CD4-positive, alpha-beta memory T cell (primary cell): ENCODE measurements around the gene PHF21B. TPM values are rescaled to one million over a fixed set of nuclear protein-coding genes. Genes with fewer than 3 reads are reported as not detected.

Source experiments
- CTCF ChIA-PET: fragments of 350-600 bp; sonication (Branson Sonifier 250); formaldehyde crosslinking; loops from one replicate; lab custom pipeline; 2021; ENCODE audit warnings: inconsistent platforms; ENCODE audit not compliant: partially characterized antibody; lab: Charles Lee
- POLR2A ChIA-PET: fragments of 350-600 bp; sonication (Branson Sonifier 250); formaldehyde crosslinking; loops from one replicate; lab custom pipeline; 2021; ENCODE audit not compliant: partially characterized antibody; lab: Charles Lee
- DNase-seq, 5 donors: peaks; one replicate each; pipeline versions ENCODE4 v3.0.0 to v3.0.0-alpha.2; 2020 to 2022; ENCODE audit warnings: mixed read lengths in 1 of 5
- H3K27ac ChIP-seq: one replicate; pipeline ENCODE4 v1.7.0; 2013; ENCODE audit warnings: low read depth, low read length
- H3K27me3 ChIP-seq: 2 replicates; pipeline ENCODE4 v1.7.0; 2013; ENCODE audit warnings: mild to moderate bottlenecking, low read length, moderate library complexity; ENCODE audit not compliant: insufficient read depth
- H3K36me3 ChIP-seq: 2 replicates; pipeline ENCODE4 v1.7.0; 2013; ENCODE audit warnings: mild to moderate bottlenecking, low read length, moderate library complexity; ENCODE audit not compliant: insufficient read depth
- H3K4me1 ChIP-seq: 2 replicates; pipeline ENCODE4 v1.7.0; 2013; ENCODE audit warnings: mild to moderate bottlenecking, low read length, moderate library complexity; ENCODE audit not compliant: insufficient read depth
- H3K4me3 ChIP-seq, 2 donors: one replicate each; pipeline ENCODE4 v1.7.0; 2013; ENCODE audit warnings: low read length in 2 of 2, mild to moderate bottlenecking in 1 of 2
- H3K9me3 ChIP-seq, 2 donors: one replicate each; pipeline ENCODE4 v1.7.0; 2013; ENCODE audit warnings: low read length in 2 of 2, control low read depth in 1 of 2; ENCODE audit not compliant: control insufficient read depth in 1 of 2
- H3K27ac Mint-ChIP-seq, 7 donors: one replicate each; pipeline ENCODE4 v1.8.0; 2020 to 2021; ENCODE audit warnings: mixed read lengths in 7 of 7, mild to moderate bottlenecking in 6 of 7, inconsistent platforms in 3 of 7, moderate library complexity in 3 of 7
- H3K27me3 Mint-ChIP-seq, 2 donors: one replicate each; pipeline ENCODE4 v1.8.0; 2020 to 2021; ENCODE audit warnings: mixed read lengths in 2 of 2
- H3K36me3 Mint-ChIP-seq, 2 donors: one replicate each; pipeline ENCODE4 v1.8.0; 2020 to 2021; ENCODE audit warnings: mixed read lengths in 2 of 2, inconsistent platforms in 1 of 2, mild to moderate bottlenecking in 1 of 2
- H3K4me1 Mint-ChIP-seq, 4 donors: one replicate each; pipeline ENCODE4 v1.8.0; 2020 to 2021; ENCODE audit warnings: mixed read lengths in 4 of 4, mild to moderate bottlenecking in 1 of 4
- H3K4me3 Mint-ChIP-seq, 8 donors: one replicate each; pipeline ENCODE4 v1.8.0; 2020 to 2021; ENCODE audit warnings: mixed read lengths in 8 of 8, mild to moderate bottlenecking in 7 of 8, moderate library complexity in 6 of 8, inconsistent platforms in 3 of 8
- H3K9me3 Mint-ChIP-seq, 8 donors: one replicate each; pipeline ENCODE4 v1.8.0; 2020 to 2021; ENCODE audit warnings: mixed read lengths in 8 of 8, mild to moderate bottlenecking in 5 of 8, inconsistent platforms in 3 of 8, moderate library complexity in 1 of 8
- intact Hi-C: fragments of 100-400 bp; cut with micrococcal nuclease; formaldehyde crosslinking; loops from one replicate; pipeline ENCODE4 v1.15.1; 2023
- polyA plus RNA-seq, 2 donors: library from polyadenylated mRNA; unstranded; fragments of 300-500 nt; fragmentation: Illumina TruSeq; gene quantifications; one replicate each; pipeline ENCODE4 v1.2.3, GENCODE V29; 2021
- total RNA-seq, 2 experiments: library from RNA; stranded (reverse); gene quantifications; one replicate each; pipeline ENCODE4 v1.2.3, GENCODE V29; 2021

Gene PHF21B
- total and polyA plus RNA-seq, 4 experiments from 2014 or later: not detected

- Histone ChIP-seq H3K27ac (no peak overlapping the region), H3K36me3 (no peaks in the 10 kb centered on the region), H3K27me3 (no peaks in the 10 kb centered on the region), H3K4me1 (no peaks in the 10 kb centered on the region), H3K9me3 (no peaks in the 10 kb centered on the region), H3K4me3 (no peak overlapping the region)
- POLR2A ChIA-PET: no interaction called here
- CTCF ChIA-PET: no interaction called here
- H3K4me3 Mint-ChIP-seq: no peak overlapping the region
- intact Hi-C loops: no loop called here
- no peaks in the 10 kb centered on the region for H3K9me3 Mint-ChIP-seq
- DNase-seq: no peak
- peaks cover 0 to 2% of the 10 kb centered on the region in 2 donors for H3K27me3 Mint-ChIP-seq
- no peaks in the 10 kb centered on the region for H3K36me3 Mint-ChIP-seq
- no peaks in the 10 kb centered on the region for H3K4me1 Mint-ChIP-seq
- H3K27ac Mint-ChIP-seq: no peak overlapping the region
Observed at GRCh38 chr22:44884968-44885805, 124.6 kb downstream of the PHF21B start.

- Mint-ChIP-seq H3K27ac (no peak overlapping the region), H3K4me3 (no peak overlapping the region), H3K9me3 (no peaks in the 10 kb centered on the region), H3K36me3 (no peaks in the 10 kb centered on the region), H3K27me3 (peaks cover 0 to 2% of the 10 kb centered on the region in 2 donors), H3K4me1 (no peaks in the 10 kb centered on the region)
- Histone ChIP-seq H3K9me3 (no peaks in the 10 kb centered on the region), H3K4me3 (no peak overlapping the region), H3K36me3 (no peaks in the 10 kb centered on the region), H3K27me3 (no peaks in the 10 kb centered on the region), H3K27ac (no peak overlapping the region), H3K4me1 (no peaks in the 10 kb centered on the region)
- DNase-seq: no peak
- intact Hi-C loops: no loop called here
- ChIA-PET POLR2A (no interaction called here), CTCF (no interaction called here)
Observed at GRCh38 chr22:44884562-44884961, 125.2 kb downstream of the PHF21B start.

GRCh38 chr22:44883011-44883421 lies 126.8 kb downstream of the PHF21B start:
- ChIA-PET POLR2A (no interaction called here), CTCF (no interaction called here)
- no peaks in the 10 kb centered on the region for H3K9me3 Mint-ChIP-seq
- no peak overlapping the region for H3K27ac Mint-ChIP-seq
- Histone ChIP-seq H3K27ac (no peak overlapping the region), H3K9me3 (no peaks in the 10 kb centered on the region), H3K4me3 (no peak overlapping the region), H3K27me3 (no peaks in the 10 kb centered on the region), H3K36me3 (no peaks in the 10 kb centered on the region), H3K4me1 (no peaks in the 10 kb centered on the region)
- H3K36me3 Mint-ChIP-seq: no peaks in the 10 kb centered on the region
- DNase-seq: no peak
- H3K27me3 Mint-ChIP-seq: peaks cover 0 to 2% of the 10 kb centered on the region in 2 donors
- H3K4me1 Mint-ChIP-seq: no peaks in the 10 kb centered on the region
- H3K4me3 Mint-ChIP-seq: no peak overlapping the region
- intact Hi-C loops: no loop called here

GRCh38 chr22:44882226-44882905 lies 127.4 kb downstream of the PHF21B start:
- ChIA-PET POLR2A (no interaction called here), CTCF (no interaction called here)
- H3K4me1 Mint-ChIP-seq: no peaks in the 10 kb centered on the region
- Histone ChIP-seq H3K27me3 (no peaks in the 10 kb centered on the region), H3K36me3 (no peaks in the 10 kb centered on the region), H3K9me3 (no peaks in the 10 kb centered on the region), H3K4me3 (no peak overlapping the region), H3K4me1 (no peaks in the 10 kb centered on the region), H3K27ac (no peak overlapping the region)
- no peaks in the 10 kb centered on the region for H3K36me3 Mint-ChIP-seq
- H3K27me3 Mint-ChIP-seq: peaks cover 0 to 2% of the 10 kb centered on the region in 2 donors
- no peak overlapping the region for H3K4me3 Mint-ChIP-seq
- no peak overlapping the region for H3K27ac Mint-ChIP-seq
- no peak for DNase-seq
- H3K9me3 Mint-ChIP-seq: peaks cover 0 to under 1% (median 0%) of the 10 kb centered on the region in 8 donors
- intact Hi-C loops: no loop called here

- Mint-ChIP-seq H3K27me3 (peaks cover 0 to 2% of the 10 kb centered on the region in 2 donors), H3K36me3 (no peaks in the 10 kb centered on the region), H3K9me3 (peaks cover 0 to 6% (median 0%) of the 10 kb centered on the region in 8 donors), H3K4me3 (no peak overlapping the region), H3K27ac (peak overlapping the region in 1 of 7 donors; percentile 31), H3K4me1 (no peaks in the 10 kb centered on the region)
- no peaks in the 10 kb centered on the region for H3K27me3 ChIP-seq
- no peaks in the 10 kb centered on the region for H3K9me3 ChIP-seq
- POLR2A ChIA-PET: no interaction called here
- H3K4me3 ChIP-seq: no peak overlapping the region
- no peaks in the 10 kb centered on the region for H3K36me3 ChIP-seq
- DNase-seq: no peak
- intact Hi-C loops: no loop called here
- H3K27ac ChIP-seq: no peak overlapping the region
- CTCF ChIA-PET: no interaction called here
- H3K4me1 ChIP-seq: no peaks in the 10 kb centered on the region
Observed at GRCh38 chr22:44881624-44882023, 128.2 kb downstream of the PHF21B start.

GRCh38 chr22:44880610-44881290 lies 129.1 kb downstream of the PHF21B start:
- no peaks in the 10 kb centered on the region for H3K4me1 ChIP-seq
- Mint-ChIP-seq H3K4me3 (no peak overlapping the region), H3K27ac (no peak overlapping the region), H3K36me3 (no peaks in the 10 kb centered on the region), H3K27me3 (no peaks in the 10 kb centered on the region), H3K4me1 (no peaks in the 10 kb centered on the region), H3K9me3 (peaks cover 0 to 8% (median 0%) of the 10 kb centered on the region in 8 donors)
- intact Hi-C loops: no loop called here
- POLR2A ChIA-PET: no interaction called here
- H3K27me3 ChIP-seq: no peaks in the 10 kb centered on the region
- H3K36me3 ChIP-seq: no peaks in the 10 kb centered on the region
- H3K4me3 ChIP-seq: no peak overlapping the region
- CTCF ChIA-PET: no interaction called here
- H3K27ac ChIP-seq: no peak overlapping the region
- DNase-seq: no peak
- H3K9me3 ChIP-seq: no peaks in the 10 kb centered on the region

- no peak overlapping the region for H3K27ac ChIP-seq
- CTCF ChIA-PET: no interaction called here
- no peaks in the 10 kb centered on the region for H3K27me3 ChIP-seq
- Mint-ChIP-seq H3K4me1 (no peaks in the 10 kb centered on the region), H3K36me3 (no peaks in the 10 kb centered on the region), H3K27ac (no peak overlapping the region), H3K27me3 (no peaks in the 10 kb centered on the region), H3K9me3 (peaks cover 0 to 8% (median 0%) of the 10 kb centered on the region in 8 donors), H3K4me3 (no peak overlapping the region)
- no peaks in the 10 kb centered on the region for H3K4me1 ChIP-seq
- DNase-seq: no peak
- intact Hi-C loops: no loop called here
- H3K36me3 ChIP-seq: no peaks in the 10 kb centered on the region
- no peak overlapping the region for H3K4me3 ChIP-seq
- no peaks in the 10 kb centered on the region for H3K9me3 ChIP-seq
- POLR2A ChIA-PET: no interaction called here
Observed at GRCh38 chr22:44879301-44879680, 130.5 kb downstream of the PHF21B start.
